Thyroid gland (tissue), 4 donors: ENCODE results near the gene GRIN3B. TPM values are rescaled to one million over a fixed set of nuclear protein-coding genes. Genes with fewer than 3 reads are reported as not detected.
A peak's percentile ranks its signal among the peaks of the same experiment; 100 is the strongest.

Experiments
- DNase-seq, 2 donors: peaks; one replicate each; pipeline ENCODE4 v3.0.0-alpha.2; 2019
- H3K27ac ChIP-seq, 3 donors: fragments of 200-600 bp; sonication (generic); 1 replicate in 2 of 3; 2 replicates in 1 of 3; pipeline ENCODE4 v1.5.1; 2016 to 2019; ENCODE audit warnings: mild to moderate bottlenecking in 1 of 3, moderate library complexity in 1 of 3
- H3K27me3 ChIP-seq: fragments of 200-600 bp; sonication (generic); one replicate; pipeline ENCODE4 v1.5.1; 2019
- H3K36me3 ChIP-seq, 2 donors: fragments of 200-600 bp; sonication (generic); one replicate each; pipeline ENCODE4 v1.5.1; 2016 to 2019
- H3K4me1 ChIP-seq, 2 donors: fragments of 200-600 bp; sonication (generic); one replicate each; pipeline ENCODE4 v1.5.1; 2017 to 2019
- H3K4me3 ChIP-seq, 3 donors: fragments of 200-600 bp; sonication (generic); replicated peaks in 1 of 3; 1 replicate in 2 of 3; 2 replicates in 1 of 3; pipeline ENCODE4 v1.5.1; 2016; ENCODE audit warnings: mild to moderate bottlenecking in 1 of 3
- H3K9me3 ChIP-seq: fragments of 200-600 bp; sonication (generic); one replicate; pipeline ENCODE4 v1.5.1; 2017
- CTCF ChIP-seq, 6 experiments: fragments of 200-600 bp in 3 of 6; fragments of 450-650 bp in 3 of 6; sonication (generic) in 3 of 6; IDR thresholded peaks; one replicate each; pipeline ENCODE4 v1.5.1; 2016 to 2019; ENCODE audit warnings: antibody characterized with exemption in 6 of 6, mild to moderate bottlenecking in 2 of 6, inconsistent platforms in 1 of 6, moderate library complexity in 1 of 6
- POLR2A ChIP-seq, 2 donors: fragments of 450-650 bp; IDR thresholded peaks; one replicate each; pipeline ENCODE4 v1.6.1; 2017; ENCODE audit warnings: antibody characterized with exemption in 2 of 2, mild to moderate bottlenecking in 2 of 2, moderate library complexity in 1 of 2
- WGBS, 2 donors: methylation state at CpG; one replicate each; pipeline ENCODE4 v1.1.5; 2017; 5-methylcytosine and 5-hydroxymethylcytosine counted together
- intact Hi-C: fragments of 100-400 bp; cut with DNase I; formaldehyde crosslinking; loops from one replicate; pipeline ENCODE4 v1.15.1; 2023
- total RNA-seq, 4 donors: library from RNA; depleted of rRNA; stranded (reverse); fragments of >200 nt; gene quantifications; one replicate each; pipeline ENCODE4 v1.2.3, GENCODE V29; 2016

The GRIN3B gene
- total RNA-seq, 4 donors from 2014 or later, result 0.22 TPM; not detected in 3

GRCh38 chr19:1015061-1015781, 15.0 kb downstream of the GRIN3B start:
- intact Hi-C loops, result no loop called here
- TF ChIP-seq CTCF (IDR thresholded peaks at IDR 0.05) (no peak), POLR2A (IDR thresholded peaks at IDR 0.05) (no peak)
- peaks cover 26 to 35% of the 10 kb centered on the region in 2 donors for H3K36me3 ChIP-seq
- no peaks in the 10 kb centered on the region for H3K27me3 ChIP-seq
- H3K9me3 ChIP-seq, result no peaks in the 10 kb centered on the region
- H3K4me1 ChIP-seq, result peaks cover 29 to 44% of the 10 kb centered on the region in 2 donors
- H3K4me3 ChIP-seq, result no peak overlapping the region
- H3K27ac ChIP-seq, result no peak overlapping the region
- 85 to 88% methylated on average over 17 to 23 of the region's 29 CpGs for WGBS, 2 donors
- no peak for DNase-seq

- Histone ChIP-seq H3K27ac (no peak overlapping the region), H3K4me1 (peaks cover 29 to 44% of the 10 kb centered on the region in 2 donors), H3K4me3 (no peak overlapping the region), H3K9me3 (no peaks in the 10 kb centered on the region), H3K27me3 (no peaks in the 10 kb centered on the region), H3K36me3 (peaks cover 18 to 27% of the 10 kb centered on the region in 2 donors)
- intact Hi-C loops, result no loop called here
- TF ChIP-seq POLR2A (IDR thresholded peaks at IDR 0.05), result no peak
- no peak for TF ChIP-seq CTCF (IDR thresholded peaks at IDR 0.05)
- no peak for DNase-seq
- 64 to 66% methylated on average over 8 to 26 of the region's 31 CpGs for WGBS, 2 donors
Measured at GRCh38 chr19:1015782-1016646, 15.8 kb downstream of the GRIN3B start.

DNA sequence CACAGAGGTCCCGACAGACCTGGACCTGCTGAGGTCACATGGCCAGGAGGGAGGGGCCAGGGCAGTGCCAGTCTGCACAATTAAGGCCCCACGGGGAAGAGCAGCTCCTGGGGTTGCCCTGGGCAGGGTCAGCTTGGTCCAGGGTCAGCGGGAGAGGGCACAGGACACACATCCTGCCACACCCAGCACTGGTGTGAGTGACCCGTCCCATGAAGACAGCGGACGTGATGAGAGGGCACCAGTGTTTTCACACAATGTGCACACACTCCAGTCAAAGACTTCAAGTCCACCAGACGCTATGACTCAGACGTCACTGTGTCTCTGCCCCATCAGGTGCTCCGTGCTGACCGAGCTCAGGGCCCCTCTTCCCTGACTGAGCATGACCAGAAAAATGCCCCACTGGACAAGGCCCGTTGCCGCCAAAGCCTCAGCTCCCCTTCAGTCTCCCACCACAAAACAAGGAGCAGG, 16.5 kb downstream of the GRIN3B start:
- H3K27me3 ChIP-seq, result no peaks in the 10 kb centered on the region
- peak overlapping the region in 1 of 3 donors; percentile 33 for H3K27ac ChIP-seq
- intact Hi-C loops, result no loop called here
- 63 to 67% methylated on average over 10 to 12 of the region's 12 CpGs for WGBS, 2 donors
- H3K36me3 ChIP-seq, result peaks cover 12 to 20% of the 10 kb centered on the region in 2 donors
- no peak for DNase-seq
- no peak for TF ChIP-seq POLR2A (IDR thresholded peaks at IDR 0.05)
- TF ChIP-seq CTCF (IDR thresholded peaks at IDR 0.05), result no peak
- H3K9me3 ChIP-seq, result no peaks in the 10 kb centered on the region
- no peak overlapping the region for H3K4me3 ChIP-seq
- peaks cover 29 to 44% of the 10 kb centered on the region in 2 donors for H3K4me1 ChIP-seq

DNA sequence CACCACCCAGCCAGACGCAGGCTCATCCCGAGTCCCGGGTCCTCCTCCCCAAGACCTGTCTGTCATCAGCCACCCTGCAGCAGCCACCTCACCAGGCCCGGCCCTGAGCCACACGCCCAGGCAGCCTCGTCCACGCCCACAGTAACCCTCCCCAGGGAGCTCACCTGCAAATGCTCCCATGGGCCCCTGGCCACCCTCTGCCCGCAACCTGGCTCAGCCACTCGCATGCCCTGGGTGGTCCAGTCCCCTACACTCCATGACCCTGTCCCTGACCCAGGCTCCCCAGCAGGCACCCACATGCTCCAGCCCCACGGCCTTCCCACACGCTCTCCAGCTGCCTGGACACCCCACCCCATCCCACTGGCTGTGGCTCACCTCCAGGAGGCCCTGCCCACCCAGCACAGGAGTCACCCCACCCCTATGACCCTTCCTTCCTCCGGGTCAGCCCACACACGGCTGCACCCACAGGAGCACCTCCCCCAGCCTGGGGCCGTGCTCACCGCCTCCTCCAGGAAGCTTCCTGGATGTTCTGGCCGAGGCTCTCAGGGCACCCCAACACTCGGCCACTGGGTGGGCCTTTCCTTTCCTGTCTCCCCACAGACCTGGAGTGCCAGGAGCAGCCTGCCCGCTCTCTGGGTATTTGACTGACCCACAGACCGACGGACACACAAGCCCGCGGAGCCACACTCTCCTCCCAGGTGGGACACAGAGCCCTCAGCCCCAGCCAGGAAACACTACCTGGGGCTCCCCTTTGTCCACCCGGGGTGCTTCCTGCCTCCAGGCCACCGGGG, 17.1 kb downstream of the GRIN3B start:
- Histone ChIP-seq H3K9me3 (no peaks in the 10 kb centered on the region), H3K4me1 (peaks cover 35 to 50% of the 10 kb centered on the region in 2 donors), H3K4me3 (no peak overlapping the region), H3K27me3 (no peaks in the 10 kb centered on the region), H3K27ac (peak overlapping the region in 1 of 3 donors; percentile 33), H3K36me3 (peaks cover 5 to 14% of the 10 kb centered on the region in 2 donors)
- WGBS, 2 donors, result 79 to 81% methylated on average over 17 to 20 of the region's 24 CpGs
- TF ChIP-seq CTCF (IDR thresholded peaks at IDR 0.05) (no peak), POLR2A (IDR thresholded peaks at IDR 0.05) (no peak)
- DNase-seq, result no peak
- intact Hi-C loops, result no loop called here
